M059J (cell line): Measurements from ENCODE around the gene C19orf44. TPM values are rescaled to one million over a fixed set of nuclear protein-coding genes. Genes with fewer than 3 reads are reported as not detected.

Experiments
- DNase-seq: peaks from one replicate; pipeline ENCODE4 v3.0.0-alpha.2; 2012; ENCODE audit warnings: low read depth
- total RNA-seq: library from RNA; depleted of rRNA; stranded (reverse); fragments of >200 nt; shearing (Covaris generic); gene quantifications from 2 replicates; pipeline ENCODE4 v1.2.3, GENCODE V29; 2014

The C19orf44 gene
- total RNA-seq, 1 experiment from 2014 or later: 3.7 TPM

GRCh38 chr19:16516923-16517610 lies 20.9 kb downstream of the C19orf44 start:
- DNase-seq: no peak

GRCh38 chr19:16518061-16518460 lies 21.9 kb downstream of the C19orf44 start:
- DNase-seq: no peak

- DNase-seq: no peak
Observed at GRCh38 chr19:16518483-16519229, 22.5 kb downstream of the C19orf44 start.

GRCh38 chr19:16519230-16519687 lies 23.1 kb downstream of the C19orf44 start:
- DNase-seq: no peak

GRCh38 chr19:16520074-16520973 lies 24.1 kb downstream of the C19orf44 start:
- no peak for DNase-seq

- DNase-seq: no peak
Observed at GRCh38 chr19:16520986-16521624, 24.9 kb downstream of the C19orf44 start.

- DNase-seq: no peak
Observed at GRCh38 chr19:16521715-16522289, 25.6 kb downstream of the C19orf44 start.

GRCh38 chr19:16522559-16523377 lies 26.6 kb downstream of the C19orf44 start:
- no peak for DNase-seq

GRCh38 chr19:16524991-16525734 lies 29.0 kb downstream of the C19orf44 start:
- DNase-seq: no peak

- DNase-seq: no peak
Observed at GRCh38 chr19:16525751-16526481, 29.7 kb downstream of the C19orf44 start.

- no peak for DNase-seq
Observed at GRCh38 chr19:16527334-16527935, 31.2 kb downstream of the C19orf44 start.

- no peak for DNase-seq
Observed at GRCh38 chr19:16527971-16528521, 31.9 kb downstream of the C19orf44 start.

GRCh38 chr19:16529466-16530144 lies 33.4 kb downstream of the C19orf44 start:
- DNase-seq: no peak

GRCh38 chr19:16530540-16531379 lies 34.6 kb downstream of the C19orf44 start:
- no peak for DNase-seq

GRCh38 chr19:16531380-16531669 lies 35.1 kb downstream of the C19orf44 start:
- DNase-seq: no peak

GRCh38 chr19:16532440-16533234 lies 36.4 kb downstream of the C19orf44 start:
- DNase-seq: no peak
